GM19351 (cell line): ENCODE measurements around the gene SCAMP2.

Experiments used
- ATAC-seq: cut with Tn5 transposase; IDR thresholded peaks from one replicate; pipeline ENCODE4 v1.9.1; 2021; ENCODE audit warnings: mild to moderate bottlenecking, moderate library complexity; ENCODE audit not compliant: unreplicated experiment

The SCAMP2 gene

GRCh38 chr15:74863239-74864056 is 9.7 kb downstream of the SCAMP2 start:
- no peak for ATAC-seq

GRCh38 chr15:74858369-74858740 is 14.8 kb downstream of the SCAMP2 start:
- ATAC-seq: no peak

DNA sequence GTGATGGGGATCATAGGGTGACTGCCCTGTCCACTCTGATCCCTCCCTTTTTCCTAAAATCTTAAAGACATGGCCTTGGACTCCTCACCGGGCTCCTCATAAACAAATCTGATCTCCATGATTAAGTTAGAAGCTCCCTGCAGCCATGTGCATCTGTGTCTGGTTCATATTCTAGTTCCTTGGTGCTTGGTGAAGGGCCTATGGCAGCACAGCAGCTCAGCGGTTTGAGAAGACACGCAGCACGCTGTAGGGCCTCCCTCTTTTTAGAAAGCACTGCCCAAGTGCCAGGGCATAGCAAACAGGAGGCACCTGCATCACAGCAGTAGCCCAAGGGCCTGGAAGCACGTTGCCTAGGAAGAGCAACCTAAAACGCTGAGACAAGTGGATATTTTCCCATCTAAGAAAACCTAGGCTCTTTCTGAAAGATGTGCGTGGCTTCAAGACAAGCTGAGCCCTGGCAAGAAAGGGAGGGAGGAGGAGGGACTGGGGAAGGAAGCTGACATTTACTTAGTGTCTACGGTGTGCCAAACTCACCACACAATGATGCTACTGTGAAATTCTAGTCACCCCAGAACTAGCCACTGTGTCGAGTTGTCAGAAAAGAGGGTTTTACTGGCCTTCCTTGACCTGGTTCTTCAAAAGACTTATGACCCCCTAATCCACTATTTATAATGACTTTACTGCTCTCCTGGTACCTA is 15.3 kb downstream of the SCAMP2 start:
- ATAC-seq: no peak

DNA sequence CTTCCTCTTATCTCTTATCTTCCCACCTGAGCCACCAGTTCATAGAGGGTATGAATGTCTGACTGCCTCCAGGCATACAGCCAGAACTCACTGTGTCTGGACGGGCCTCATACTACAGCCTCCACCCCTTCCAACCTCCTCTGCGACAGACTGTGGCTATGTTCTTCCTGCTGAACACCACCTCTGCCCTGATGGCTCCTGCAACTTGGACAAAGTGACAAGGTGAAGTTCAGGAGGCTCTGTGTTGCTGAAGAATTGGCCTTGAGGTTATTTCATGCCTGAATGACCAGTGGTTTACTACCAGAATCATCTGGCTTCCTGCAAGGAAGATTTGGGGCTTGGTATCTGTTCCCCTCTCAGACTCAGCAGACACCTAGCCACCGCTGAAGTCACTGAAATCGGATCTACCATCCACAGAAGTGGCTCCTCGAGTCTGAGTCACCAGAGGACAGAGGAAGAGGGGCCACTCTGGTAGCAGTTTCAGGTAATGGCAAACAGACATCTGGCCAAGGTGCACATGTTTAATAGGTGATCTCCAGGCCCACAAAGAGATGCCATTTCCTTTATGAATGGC is 16.0 kb downstream of the SCAMP2 start:
- peak; percentile 80 for ATAC-seq

- no peak for ATAC-seq
Measured at GRCh38 chr15:74856537-74856936, 16.6 kb downstream of the SCAMP2 start.

DNA sequence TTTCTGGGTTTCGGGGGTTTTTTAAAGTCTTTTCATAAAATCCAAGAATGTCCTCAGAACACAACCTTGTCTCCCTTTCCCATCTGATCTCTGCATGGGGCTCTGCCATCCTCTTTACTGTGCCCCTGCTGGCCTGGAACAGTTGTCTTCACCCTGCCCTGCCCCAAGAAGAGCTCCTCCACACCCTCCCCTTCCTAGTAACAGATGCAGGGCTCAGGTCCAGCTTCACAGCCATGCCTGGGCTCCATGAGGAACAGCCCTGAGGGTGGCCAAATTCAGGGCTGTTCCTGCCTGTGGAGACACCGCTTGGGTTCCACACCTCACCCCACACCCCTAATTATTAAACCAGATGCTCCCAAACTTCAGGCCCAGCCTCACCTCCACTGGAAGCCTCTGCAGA is 17.3 kb downstream of the SCAMP2 start:
- no peak for ATAC-seq

DNA sequence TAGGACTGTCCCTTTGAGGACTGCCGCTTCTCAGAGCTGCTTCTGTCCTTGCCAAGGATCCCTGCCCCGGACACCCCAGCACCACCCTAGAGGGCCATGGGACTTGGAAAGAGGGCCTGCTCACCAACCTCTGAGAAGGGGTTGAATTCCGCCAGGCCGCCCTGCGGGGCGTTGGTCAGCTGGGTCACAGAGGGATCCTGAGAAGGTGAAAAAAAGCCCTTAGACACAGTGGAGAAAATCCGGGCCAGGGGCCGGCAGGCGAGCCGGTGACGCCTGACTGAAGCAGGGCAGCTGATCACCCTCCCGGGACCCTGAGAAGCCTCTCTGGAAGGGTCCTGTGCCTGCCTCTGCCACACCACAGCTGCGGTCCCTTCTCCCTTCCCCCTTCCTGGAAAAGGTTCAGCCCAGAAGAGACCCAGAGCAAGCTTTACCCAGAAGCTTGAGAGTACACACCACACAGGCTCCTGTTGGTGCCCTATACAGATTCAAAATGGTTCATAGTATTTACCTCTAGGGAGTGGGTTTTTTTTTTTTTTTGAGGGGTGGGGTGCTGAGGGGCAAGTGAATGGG is 18.6 kb downstream of the SCAMP2 start:
- no peak for ATAC-seq

DNA sequence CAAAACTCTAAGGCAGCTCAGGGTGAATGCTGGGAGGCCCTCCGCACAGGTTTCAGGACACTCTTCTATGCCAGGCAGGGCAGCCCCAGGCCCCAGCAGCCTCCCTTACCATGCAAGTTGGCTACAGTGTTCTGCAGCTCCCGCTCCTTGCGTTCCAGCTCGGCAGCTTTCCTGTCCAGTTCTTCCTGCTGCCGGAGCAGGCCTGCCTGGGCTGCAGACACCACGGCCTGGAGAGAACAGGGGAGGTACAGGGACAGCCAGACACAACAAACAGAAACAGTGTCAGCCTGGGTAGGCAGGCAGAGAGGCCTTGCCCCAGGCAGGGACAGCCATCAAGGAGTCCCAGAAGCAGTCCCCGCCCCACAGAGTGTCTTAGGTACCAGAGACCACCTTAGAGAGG is 21.2 kb downstream of the SCAMP2 start:
- no peak for ATAC-seq

DNA sequence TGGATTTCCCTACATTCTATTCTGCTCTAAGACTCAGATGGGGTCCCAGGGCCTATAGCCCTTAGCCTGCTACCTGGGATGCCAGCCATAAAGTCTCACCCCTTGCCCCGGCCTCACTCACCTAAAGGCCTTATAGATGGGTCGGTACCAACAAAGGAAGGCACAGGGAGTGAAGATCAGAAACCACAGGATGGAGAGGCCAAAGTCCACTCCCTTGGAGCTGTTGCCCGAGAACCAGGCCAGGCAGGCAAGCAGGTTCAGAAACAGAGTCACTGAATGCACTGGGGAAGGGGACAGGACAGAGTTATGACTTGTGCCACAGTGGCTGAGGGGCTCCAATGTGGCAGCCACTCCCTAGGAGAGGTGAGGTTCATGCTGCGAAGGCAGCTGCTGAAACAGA is 22.8 kb downstream of the SCAMP2 start:
- ATAC-seq: no peak

DNA sequence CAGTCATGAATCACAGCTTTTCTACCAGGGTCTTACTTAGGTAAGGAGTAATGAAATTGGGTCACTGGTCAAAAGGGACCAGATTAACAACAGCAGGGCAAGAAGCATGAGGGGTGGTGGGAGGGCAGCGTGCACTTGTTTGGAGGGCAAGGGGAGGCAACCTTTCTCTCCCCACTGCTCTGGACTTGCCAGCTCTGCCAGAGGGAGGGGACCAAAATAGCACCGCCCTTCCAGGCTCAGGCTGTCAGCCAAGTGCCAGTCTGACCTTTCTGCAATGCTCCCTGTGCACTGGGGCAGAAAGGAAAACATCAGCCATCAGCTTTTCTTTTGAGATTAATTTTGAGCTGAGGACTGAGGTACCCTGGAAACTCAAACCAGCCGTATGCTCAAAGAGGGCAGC is 25.7 kb downstream of the SCAMP2 start:
- no peak for ATAC-seq

- ATAC-seq: no peak
Measured at GRCh38 chr15:74845581-74845980, 27.6 kb downstream of the SCAMP2 start.

DNA sequence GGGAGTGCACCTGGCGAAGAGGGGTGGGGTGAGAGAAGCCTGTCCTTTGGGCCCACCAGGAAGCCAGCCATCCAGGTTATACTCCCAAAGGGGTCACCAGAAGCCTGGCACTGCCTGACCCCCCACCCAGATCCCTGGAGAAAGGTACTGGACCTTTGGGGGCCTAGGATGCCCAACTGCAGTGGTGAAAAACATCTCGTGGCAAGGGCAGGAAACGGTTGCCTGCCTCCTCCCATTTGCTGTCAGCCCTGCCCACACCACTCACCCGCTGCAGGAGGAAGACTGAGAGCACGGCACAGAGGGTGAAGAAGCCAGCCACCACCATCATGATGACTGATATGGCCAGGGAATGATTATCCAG is 28.0 kb downstream of the SCAMP2 start:
- ATAC-seq: no peak

DNA sequence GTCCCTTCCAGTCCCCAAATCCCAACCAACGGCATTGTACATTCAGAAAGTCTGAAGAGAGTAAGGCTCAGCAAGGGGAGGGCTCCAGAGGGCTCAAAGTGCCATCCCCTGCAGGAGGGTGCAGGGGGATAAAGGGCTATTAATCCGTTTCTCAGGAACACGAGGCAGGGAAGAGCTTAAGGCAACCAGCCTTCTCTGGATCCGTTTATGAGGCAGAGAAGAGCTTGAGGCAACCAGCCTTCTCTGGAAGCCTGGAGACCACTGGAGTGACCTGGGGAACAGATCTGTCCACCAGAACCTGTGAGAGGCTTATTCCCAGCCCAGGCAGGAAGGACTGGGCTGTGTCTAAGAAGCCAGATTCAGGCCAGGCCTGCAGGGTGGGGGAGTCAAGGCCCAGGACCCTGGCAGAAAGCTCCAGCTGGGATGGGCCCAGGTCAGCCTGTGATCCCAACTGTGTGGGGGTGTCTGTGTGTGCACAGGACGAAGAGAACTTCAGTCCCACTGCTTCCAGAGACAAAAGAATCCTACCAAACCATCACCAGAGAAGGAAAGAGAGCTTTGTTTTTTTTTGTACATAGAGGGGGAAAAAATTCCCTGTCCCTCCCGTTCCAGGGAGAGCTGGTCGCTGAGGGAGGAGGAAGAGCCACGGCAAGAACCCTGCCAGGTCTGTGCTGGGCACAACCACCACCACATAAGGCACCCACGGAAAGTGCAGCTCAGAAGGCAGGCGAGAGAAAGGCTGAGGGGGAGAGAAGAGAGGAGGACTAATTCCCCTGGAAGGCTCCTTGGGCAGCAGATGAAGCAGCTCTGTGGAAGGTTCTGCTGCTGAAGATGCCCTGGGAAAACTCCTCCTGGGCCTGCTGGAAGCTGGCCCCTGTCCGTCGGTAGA is 28.6 kb downstream of the SCAMP2 start:
- ATAC-seq: no peak

GRCh38 chr15:74843891-74844299 is 29.3 kb downstream of the SCAMP2 start:
- ATAC-seq: no peak

GRCh38 chr15:74843445-74843828 is 29.7 kb downstream of the SCAMP2 start:
- ATAC-seq: no peak

DNA sequence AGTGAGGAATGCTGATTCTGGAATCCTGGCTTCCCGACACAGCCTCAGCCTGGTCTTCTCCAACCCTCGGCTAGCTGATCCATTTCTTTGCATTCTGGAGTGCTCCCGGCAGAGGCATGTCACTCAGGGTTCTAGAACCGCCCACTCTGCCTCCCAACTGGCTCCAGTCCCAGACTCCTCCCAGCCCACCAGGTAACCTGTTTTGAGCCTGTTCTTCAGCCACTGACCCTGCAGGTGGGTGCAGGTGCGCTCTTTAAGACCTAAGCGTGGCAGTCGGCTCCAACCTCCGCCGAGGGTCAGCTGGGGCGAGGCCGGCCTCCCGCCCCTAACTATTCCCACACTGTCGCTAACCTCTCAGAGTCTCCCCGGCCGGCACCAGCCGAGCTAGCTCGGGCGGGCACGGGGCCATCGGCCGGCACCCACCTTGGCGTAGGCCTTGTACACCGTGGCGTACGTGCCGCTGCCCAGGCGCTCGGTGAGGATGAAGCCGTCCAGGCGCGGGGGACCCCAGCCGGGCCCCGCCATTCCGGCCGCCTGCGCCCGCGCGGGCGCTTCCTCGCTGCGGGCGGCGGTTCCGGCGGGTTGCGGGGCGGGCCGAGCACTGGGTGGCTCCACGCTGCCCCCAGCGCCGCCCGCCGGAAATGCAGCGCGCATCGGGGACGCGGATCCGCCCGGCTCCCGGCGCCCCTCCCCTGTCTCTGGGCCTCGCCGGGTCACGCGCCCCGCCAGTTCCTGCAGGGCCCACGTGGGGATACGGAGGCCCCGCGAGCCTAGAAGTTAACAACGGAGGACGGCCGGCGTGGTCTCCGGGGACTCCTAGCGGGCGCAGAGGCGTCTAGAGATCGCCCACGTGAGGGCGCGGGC is 30.4 kb downstream of the SCAMP2 start, which contains the start of gene ULK3:
Gene ULK3, minus strand, starts transcription at position 576 of the 864 bp plus-strand sequence. Its CDS starts 51 bp downstream, at position 525.
- peak; percentile 81 for ATAC-seq

- no peak for ATAC-seq
Measured at GRCh38 chr15:74841891-74842373, 31.2 kb downstream of the SCAMP2 start.

DNA sequence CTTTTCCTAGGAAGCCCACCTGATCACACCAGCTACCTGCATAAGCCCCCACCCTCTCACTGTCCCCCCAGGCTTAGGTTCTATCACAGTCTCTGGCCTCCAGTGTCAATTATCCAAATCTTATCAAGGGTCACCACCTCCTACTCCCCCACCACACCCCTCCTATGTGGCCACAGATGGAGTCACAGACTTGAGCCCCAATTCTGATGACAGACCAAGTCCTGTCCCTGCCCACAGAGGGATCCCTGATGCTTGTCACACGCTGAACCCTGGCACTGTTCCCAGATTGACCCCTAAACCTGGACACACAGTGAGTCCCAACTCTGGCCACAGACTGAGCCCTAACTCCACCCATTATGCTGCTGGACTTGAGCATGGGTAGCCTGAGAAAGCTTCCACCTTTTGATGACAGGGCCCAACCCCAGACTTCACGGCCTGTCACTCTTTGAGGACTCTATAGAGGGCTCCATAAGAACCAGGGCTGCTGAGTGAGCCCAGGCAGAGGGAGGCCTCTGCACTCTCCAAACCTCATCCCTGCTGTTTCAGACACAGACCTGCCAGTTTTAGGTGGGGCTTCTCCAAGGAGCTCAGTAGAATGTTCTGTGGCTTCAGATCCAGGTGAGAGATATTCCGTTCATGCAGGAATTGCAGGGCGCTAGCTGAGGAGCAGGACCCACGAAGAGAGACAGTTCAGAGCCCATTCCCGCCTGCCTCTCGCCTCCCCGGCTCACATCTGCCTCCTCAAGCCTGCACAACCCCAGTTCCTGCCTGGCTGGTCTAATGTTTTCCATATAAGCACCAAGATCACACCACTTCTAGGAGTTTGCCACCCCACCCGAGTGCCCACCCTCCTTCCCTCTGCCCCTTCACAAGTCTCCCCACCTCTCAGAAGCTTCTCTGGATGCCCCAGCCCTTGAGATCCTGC is 32.1 kb downstream of the SCAMP2 start:
- no peak for ATAC-seq
